ENCODE measurements around the gene SLC40A1. TPM values are rescaled to one million over a fixed set of nuclear protein-coding genes. Genes with fewer than 3 reads are reported as not detected.
A peak's percentile ranks its signal among the peaks of the same experiment; 100 is the strongest.

The SLC40A1 gene
- total and polyA plus RNA-seq, 4 donors, result 97.4 to 572 (median 168) TPM

GRCh38 chr2:189561371-189562038, 19.1 kb downstream of the SLC40A1 start (continued):
- no peak for TF ChIP-seq MAX (IDR thresholded peaks at IDR 0.05)
- TF ChIP-seq ATF3 (IDR thresholded peaks at IDR 0.05), result no peak

- H3K4me1 ChIP-seq (ENCODE audit: control insufficient read depth in 4 of 4, insufficient read depth in 4 of 4, low read length in 3 of 4), result peaks cover 11 to 70% (median 57%) of the 10 kb centered on the region in 4 donors
- H3K27me3 ChIP-seq (ENCODE audit: control insufficient read depth in 4 of 4, insufficient read depth in 4 of 4, low read length in 3 of 4), result no peaks in the 10 kb centered on the region
These were observed 20.4 kb downstream of the SLC40A1 start for GRCh38 chr2:189560273-189560586.

More at GRCh38 chr2:189560273-189560586, 20.4 kb downstream of the SLC40A1 start:
- Histone ChIP-seq H3K27ac (ENCODE audit: low read depth in 1 of 2, low read length in 2 of 2) (peak overlapping the region; percentile 32 to 50), H3K36me3 (ENCODE audit: control insufficient read depth in 4 of 4, insufficient read depth in 3 of 4, low read depth in 1 of 4, low read length in 3 of 4) (peaks cover 7 to 26% (median 14%) of the 10 kb centered on the region in 4 donors), H3K4me3 (ENCODE audit: low read depth in 1 of 3, low read length in 3 of 3) (no peak overlapping the region), H3K9ac (ENCODE audit: low read depth in 1 of 2, low read length in 2 of 2) (no peak overlapping the region), H3K9me3 (ENCODE audit: control insufficient read depth in 4 of 4, low read length in 3 of 4) (no peaks in the 10 kb centered on the region)
- TF ChIP-seq REST (IDR thresholded peaks at IDR 0.05), result no peak
- TF ChIP-seq JUND (IDR thresholded peaks at IDR 0.05), result no peak
- no peak for TF ChIP-seq FOXA1 (IDR thresholded peaks at IDR 0.05)
- TF ChIP-seq SP1 (IDR thresholded peaks at IDR 0.05), result no peak
- no peak for TF ChIP-seq TAF1 (conservative IDR thresholded peaks at IDR 0.05)
- no peak for TF ChIP-seq GABPA (IDR thresholded peaks at IDR 0.05 in 1 of 2, conservative IDR thresholded peaks at IDR 0.05 in 1 of 2)
- TF ChIP-seq RAD21 (IDR thresholded peaks at IDR 0.05), result no peak
- no peak for TF ChIP-seq HNF4G (IDR thresholded peaks at IDR 0.05)
- no peak for TF ChIP-seq NR2F2 (IDR thresholded peaks at IDR 0.05)
- no peak for TF ChIP-seq YY1 (IDR thresholded peaks at IDR 0.05)
- no peak for TF ChIP-seq CTCF (IDR thresholded peaks at IDR 0.05; ENCODE audit: low read depth, low read length, missing input control)
- no peak for TF ChIP-seq RXRA (IDR thresholded peaks at IDR 0.05)
- TF ChIP-seq FOXA2 (IDR thresholded peaks at IDR 0.05), result no peak
- TF ChIP-seq EGR1 (IDR thresholded peaks at IDR 0.05; ENCODE audit: low read depth in 2 of 2), result no peak
- no peak for TF ChIP-seq ZBTB33 (IDR thresholded peaks at IDR 0.05)
- TF ChIP-seq MAX (IDR thresholded peaks at IDR 0.05), result no peak
- TF ChIP-seq ATF3 (IDR thresholded peaks at IDR 0.05), result no peak
- no peak for DNase-seq (ENCODE audit: low spot score)
